Measurements from ENCODE around the gene SLC7A10. TPM values are rescaled to one million over a fixed set of nuclear protein-coding genes. Genes with fewer than 3 reads are reported as not detected.

SLC7A10 gene
- total RNA-seq, 1 donor from 2014 or later: 5.4 TPM

DNA sequence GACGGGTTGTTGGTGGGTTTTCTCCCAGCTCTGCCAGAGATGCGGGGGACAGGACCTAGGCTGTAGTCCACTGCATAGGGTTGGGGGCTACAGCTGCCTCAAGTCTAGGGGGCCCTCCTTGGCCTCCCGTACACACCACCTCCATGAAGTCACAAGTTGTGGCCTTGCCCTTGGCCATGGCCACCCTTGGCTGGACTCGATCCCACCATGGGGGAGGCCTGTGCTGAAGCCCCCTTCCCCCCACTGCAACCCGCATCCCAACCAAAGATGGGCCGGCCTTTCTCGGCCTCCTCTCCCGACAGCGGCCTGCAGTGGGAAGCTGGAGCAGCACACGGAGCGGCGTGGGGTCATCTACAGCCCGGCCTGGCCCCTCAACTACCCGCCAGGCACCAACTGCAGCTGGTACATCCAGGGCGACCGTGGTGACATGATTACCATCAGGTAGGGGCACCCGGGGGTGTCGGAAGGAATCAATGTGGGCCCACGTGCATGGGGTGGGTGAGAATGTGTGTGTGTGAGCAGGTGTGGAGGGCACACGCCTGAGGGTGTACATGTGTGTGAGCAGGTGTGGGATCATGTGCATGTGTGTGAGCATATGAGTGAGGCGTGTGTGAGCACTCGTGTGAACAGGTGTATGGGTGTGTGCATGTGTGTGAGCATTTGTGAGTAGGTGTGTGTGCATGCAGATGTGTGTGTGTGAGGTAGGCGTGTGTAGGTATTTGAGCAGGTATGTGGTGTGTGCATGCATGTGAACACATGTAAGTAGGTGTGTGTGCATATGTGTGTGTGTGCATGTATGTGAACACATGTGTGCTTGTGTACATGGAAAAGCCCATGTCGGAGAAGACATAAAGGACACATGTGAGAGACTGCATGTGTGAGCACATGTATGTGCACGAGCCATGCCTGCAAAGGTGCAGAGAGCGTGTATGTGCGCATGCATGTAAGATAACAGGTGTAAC is 22.8 kb downstream of the SLC7A10 start:
- Histone ChIP-seq H3K27ac (no peak overlapping the region), H3K9me3 (no peaks in the 10 kb centered on the region), H3K27me3 (no peaks in the 10 kb centered on the region), H3K36me3 (peaks cover 0 to under 1% of the 10 kb centered on the region in 2 donors), H3K4me3 (no peak overlapping the region), H3K4me1 (no peaks in the 10 kb centered on the region)
- intact Hi-C loops (cut with DNase I): no loop called here
- no peak for DNase-seq (ENCODE audit: extremely low spot score in 2 of 2)
- TF ChIP-seq, protein P1, sequence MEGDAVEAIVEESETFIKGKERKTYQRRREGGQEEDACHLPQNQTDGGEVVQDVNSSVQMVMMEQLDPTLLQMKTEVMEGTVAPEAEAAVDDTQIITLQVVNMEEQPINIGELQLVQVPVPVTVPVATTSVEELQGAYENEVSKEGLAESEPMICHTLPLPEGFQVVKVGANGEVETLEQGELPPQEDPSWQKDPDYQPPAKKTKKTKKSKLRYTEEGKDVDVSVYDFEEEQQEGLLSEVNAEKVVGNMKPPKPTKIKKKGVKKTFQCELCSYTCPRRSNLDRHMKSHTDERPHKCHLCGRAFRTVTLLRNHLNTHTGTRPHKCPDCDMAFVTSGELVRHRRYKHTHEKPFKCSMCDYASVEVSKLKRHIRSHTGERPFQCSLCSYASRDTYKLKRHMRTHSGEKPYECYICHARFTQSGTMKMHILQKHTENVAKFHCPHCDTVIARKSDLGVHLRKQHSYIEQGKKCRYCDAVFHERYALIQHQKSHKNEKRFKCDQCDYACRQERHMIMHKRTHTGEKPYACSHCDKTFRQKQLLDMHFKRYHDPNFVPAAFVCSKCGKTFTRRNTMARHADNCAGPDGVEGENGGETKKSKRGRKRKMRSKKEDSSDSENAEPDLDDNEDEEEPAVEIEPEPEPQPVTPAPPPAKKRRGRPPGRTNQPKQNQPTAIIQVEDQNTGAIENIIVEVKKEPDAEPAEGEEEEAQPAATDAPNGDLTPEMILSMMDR (IDR thresholded peaks at IDR 0.05): no peak
- TF ChIP-seq POLR2AphosphoS5 (IDR thresholded peaks at IDR 0.05; ENCODE audit: insufficient read depth in 1 of 2, low read depth in 1 of 2) (no peak), POLR2A (IDR thresholded peaks at IDR 0.05) (no peak)

DNA sequence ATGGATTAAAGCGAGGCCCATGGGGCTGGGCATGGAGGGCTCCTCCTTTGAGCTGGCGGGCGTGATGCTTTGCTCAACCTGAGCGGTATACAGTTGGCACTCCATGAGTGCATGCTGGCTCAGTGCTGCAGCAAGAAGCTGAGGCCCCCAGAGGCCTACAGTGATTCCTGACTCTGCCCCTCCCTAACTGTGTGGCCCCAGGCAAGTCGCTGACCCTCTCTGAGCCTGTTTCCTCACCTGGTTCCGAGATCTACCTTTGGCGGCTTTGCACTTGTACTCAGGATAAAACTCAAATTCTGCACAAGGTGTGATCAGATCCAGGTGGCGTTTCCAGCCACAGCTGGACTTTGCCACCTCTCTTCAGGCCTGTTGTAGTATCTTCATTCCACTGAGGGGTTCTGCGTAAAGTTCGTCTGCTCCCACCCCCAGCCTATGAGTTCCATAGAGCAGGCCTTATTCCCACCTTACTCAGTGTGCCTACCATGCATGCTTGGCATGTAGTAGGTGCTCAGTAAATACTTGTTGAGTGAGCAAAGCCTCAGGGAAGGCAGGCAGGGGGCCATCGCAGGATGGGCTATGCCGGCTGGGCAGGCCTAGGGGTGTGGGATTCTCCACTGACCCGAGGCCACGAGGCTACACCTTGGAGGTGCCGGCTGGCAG is 23.6 kb downstream of the SLC7A10 start:
- H3K27me3 ChIP-seq: no peaks in the 10 kb centered on the region
- no peak for TF ChIP-seq POLR2A (IDR thresholded peaks at IDR 0.05)
- TF ChIP-seq, protein P1 (IDR thresholded peaks at IDR 0.05): no peak
- no peak for TF ChIP-seq POLR2AphosphoS5 (IDR thresholded peaks at IDR 0.05; ENCODE audit: insufficient read depth in 1 of 2, low read depth in 1 of 2)
- DNase-seq (ENCODE audit: extremely low spot score in 2 of 2): no peak
- no peaks in the 10 kb centered on the region for H3K4me1 ChIP-seq
- no peaks in the 10 kb centered on the region for H3K9me3 ChIP-seq
- intact Hi-C loops (cut with DNase I): no loop called here
- H3K27ac ChIP-seq: no peak overlapping the region
- no peak overlapping the region for H3K4me3 ChIP-seq
- H3K36me3 ChIP-seq: peaks cover 0 to 4% of the 10 kb centered on the region in 2 donors

DNA sequence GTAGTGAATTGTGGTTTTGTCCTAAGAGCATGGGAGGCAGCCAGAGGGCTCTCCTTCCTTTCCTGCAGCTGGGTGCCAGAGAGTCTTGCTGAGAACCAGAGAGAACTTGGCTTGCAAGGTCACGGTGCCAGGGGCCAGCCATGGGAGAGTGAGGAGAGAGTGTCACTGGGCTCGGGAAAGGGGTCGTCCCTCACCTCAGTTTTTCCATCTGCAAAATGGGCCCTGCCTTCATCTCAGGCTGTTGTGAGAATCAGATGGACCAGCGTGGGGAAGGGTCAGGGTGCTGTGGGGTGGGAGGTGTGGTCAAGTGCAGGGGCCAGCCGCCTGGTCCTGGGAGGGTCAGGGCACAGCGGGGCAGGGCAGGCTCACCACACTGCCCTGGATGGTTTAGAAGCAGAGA is 24.2 kb downstream of the SLC7A10 start:
- no peak overlapping the region for H3K27ac ChIP-seq
- TF ChIP-seq, protein P1 (IDR thresholded peaks at IDR 0.05): no peak
- TF ChIP-seq POLR2A (IDR thresholded peaks at IDR 0.05) (no peak), POLR2AphosphoS5 (IDR thresholded peaks at IDR 0.05; ENCODE audit: insufficient read depth in 1 of 2, low read depth in 1 of 2) (no peak)
- H3K9me3 ChIP-seq: no peaks in the 10 kb centered on the region
- H3K36me3 ChIP-seq: peaks cover 0 to 4% of the 10 kb centered on the region in 2 donors
- DNase-seq (ENCODE audit: extremely low spot score in 2 of 2): no peak
- H3K27me3 ChIP-seq: no peaks in the 10 kb centered on the region
- intact Hi-C loops (cut with DNase I): no loop called here
- no peak overlapping the region for H3K4me3 ChIP-seq
- no peaks in the 10 kb centered on the region for H3K4me1 ChIP-seq

DNA sequence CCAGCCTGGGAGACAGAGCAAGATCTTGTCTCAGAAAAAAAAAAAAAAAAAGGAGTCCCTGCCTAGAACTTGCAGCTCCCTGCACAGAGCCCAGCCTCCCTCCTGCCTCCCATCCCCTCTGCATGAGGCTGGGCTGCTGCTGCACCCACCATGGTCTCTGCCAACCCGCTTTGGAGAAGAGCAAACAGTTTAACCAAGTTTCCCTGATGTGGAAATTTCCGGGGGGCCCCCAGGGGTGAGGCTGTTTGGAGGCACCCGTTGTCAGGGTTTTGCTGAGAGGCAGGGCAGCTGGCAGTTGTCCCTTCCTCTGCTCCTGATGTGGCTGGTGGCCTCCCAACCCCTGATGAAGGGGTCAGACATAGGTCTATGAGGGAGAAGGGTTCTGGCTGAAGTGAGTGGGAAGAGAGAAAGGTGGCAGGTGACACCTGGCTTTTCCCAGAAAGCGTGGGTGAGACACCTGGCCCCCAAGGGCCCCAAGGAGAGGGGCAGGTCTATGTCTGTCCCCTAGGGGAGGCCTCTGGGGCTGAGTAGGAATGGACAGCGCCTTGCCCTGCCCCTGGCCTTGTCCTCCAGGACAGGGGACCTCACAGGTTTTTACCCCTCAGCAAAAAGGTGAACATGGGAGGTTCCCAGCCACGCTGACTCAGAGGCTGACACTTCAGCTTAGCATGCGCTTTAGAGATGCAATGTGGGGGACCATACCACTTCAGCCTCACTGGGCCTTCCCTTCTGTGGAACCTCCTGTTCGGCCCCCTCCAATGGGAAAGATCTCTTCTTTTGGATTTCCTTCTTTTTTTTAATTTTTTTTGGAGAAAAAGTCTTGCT is 26.0 kb downstream of the SLC7A10 start:
- Histone ChIP-seq H3K4me3 (no peak overlapping the region), H3K36me3 (peaks cover 0 to 4% of the 10 kb centered on the region in 2 donors), H3K27ac (no peak overlapping the region), H3K4me1 (peaks cover 15% of the 10 kb centered on the region), H3K27me3 (no peaks in the 10 kb centered on the region), H3K9me3 (no peaks in the 10 kb centered on the region)
- no peak for DNase-seq (ENCODE audit: extremely low spot score in 2 of 2)
- intact Hi-C loops (cut with DNase I): loop anchor here (10.0 kb wide), 1 partner anchor 65 kb away; the partner anchor contains the start of gene WDR88
- TF ChIP-seq, protein P1 (IDR thresholded peaks at IDR 0.05): no peak
- TF ChIP-seq POLR2AphosphoS5 (IDR thresholded peaks at IDR 0.05; ENCODE audit: insufficient read depth in 1 of 2, low read depth in 1 of 2) (no peak), POLR2A (IDR thresholded peaks at IDR 0.05) (no peak)

All from vagina (tissue), 2 donors.